NAMALWA (cell line): ENCODE measurements around the gene ERH.
"Not testable (repeated sequence)": the region's sequence is repeated elsewhere in the genome, so short reads cannot be mapped to it uniquely, and the experiment has no call there.

Experiments
- DNase-seq: peaks from one replicate; pipeline ENCODE4 v3.0.0-alpha.2; 2015; ENCODE audit warnings: low spot score

The ERH gene

DNA sequence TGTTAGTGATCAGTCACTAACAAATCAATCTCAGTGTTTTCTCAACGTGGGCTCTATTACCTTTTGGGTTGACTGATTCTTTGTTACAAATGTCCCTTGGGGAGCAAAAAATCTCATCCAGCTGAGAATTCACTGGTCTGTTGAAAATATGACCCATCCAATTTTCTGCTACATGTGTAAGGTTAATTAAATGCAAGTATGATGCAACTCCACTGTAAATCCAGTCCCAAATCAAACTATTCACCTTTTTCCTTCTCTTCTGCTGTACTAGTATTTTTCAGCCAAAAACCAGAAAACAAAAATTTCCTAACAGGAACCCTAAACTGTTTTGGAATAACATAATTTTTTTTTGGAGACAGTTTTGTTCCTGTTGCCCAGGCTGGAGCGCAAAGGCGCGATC, 2.2 kb downstream of the ERH start:
- DNase-seq: no peak

DNA sequence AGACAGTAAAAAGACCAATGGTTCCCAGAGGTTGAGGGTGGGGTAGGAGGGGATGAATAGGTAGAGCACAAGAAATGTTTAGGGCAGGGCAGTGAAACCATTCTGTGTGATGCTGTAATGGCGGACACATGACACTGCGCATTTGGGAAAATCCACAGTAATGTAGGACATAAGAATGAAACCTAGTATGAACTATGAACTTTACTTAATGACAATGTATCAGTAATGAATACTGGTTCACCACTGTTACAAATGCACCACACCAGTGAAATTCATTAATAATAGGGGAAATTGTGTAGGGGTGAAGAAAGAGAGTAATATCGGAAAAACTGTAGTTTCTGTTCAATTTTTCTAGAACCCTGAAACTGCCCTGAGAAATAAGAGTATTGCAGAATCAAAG, 5.6 kb downstream of the ERH start:
- no peak for DNase-seq

DNA sequence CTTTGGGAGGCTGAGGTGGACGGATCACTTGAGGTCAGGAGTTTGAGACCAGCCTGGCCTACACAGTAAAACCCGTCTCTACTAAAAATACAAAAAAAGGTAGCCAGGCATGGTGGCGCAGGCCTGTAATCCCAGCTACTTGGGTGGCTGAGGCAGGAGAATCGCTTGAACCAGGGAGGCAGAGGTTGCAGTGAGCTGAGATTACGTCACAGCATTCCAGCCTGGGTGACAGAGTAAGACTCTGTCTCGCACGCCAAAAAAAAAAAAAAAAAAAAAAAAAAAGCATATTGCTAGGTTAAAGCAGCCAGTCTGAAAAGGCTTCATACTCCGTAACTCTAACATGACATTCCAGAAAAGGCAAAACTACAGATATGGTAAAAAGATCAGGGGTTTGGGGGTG, 6.7 kb downstream of the ERH start:
- not testable (repeated sequence) for DNase-seq

DNA sequence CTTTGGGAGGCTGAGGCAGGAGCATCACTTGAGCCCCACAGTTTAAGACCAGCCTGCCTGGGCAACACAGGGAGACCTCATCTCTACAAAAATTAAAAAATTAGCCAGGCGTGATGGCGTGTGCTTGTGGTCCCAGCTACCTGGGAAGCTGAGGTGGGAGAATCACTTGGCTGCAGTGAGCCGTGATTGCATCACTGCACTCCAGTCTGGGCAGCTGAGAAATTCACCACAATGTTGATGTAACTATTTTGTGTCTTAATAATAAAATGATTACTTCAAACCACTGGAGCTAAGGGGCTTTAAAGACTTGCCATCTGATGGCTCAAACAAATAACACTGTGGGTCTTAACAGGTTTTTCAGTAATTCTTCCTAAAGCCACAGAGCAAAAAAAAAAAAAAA, 10.8 kb downstream of the ERH start:
- no peak for DNase-seq

DNA sequence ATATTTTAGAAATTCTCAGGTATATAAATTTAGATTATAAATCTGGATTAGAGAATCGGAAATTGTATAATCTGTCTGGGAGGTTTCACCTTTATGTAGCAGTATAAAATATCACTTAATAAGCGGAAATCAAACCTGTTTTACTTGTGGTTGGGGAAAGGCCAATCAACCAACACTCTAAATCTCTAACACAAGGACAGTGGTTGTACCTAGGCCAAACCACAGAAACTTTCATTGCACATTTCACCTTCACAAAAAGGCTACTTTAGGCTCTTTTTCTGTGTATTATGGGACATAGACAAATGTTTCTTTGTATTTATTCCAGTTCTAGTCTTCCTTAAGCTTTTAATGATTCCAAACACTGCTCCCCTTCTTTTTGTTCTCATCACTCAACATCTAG, 19.8 kb downstream of the ERH start:
- DNase-seq: no peak

DNA sequence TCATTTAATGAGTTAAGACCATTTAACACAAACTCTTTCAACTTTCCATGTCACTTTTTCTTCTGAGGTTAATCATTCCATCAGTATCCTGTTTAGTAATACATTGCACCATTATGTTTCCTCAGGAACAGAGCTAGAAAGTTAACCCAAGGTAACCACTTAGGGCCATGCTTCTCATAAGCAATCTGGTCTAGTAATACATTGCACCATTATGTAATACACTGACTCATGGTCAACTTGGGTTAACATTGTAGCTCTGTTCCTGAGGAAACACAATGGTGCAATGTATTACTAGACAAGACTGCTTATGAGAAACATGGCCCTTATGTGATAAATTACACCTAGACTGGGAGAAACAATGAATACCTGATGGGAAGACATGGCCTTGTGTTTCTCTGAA, 21.7 kb downstream of the ERH start:
- DNase-seq: no peak

DNA sequence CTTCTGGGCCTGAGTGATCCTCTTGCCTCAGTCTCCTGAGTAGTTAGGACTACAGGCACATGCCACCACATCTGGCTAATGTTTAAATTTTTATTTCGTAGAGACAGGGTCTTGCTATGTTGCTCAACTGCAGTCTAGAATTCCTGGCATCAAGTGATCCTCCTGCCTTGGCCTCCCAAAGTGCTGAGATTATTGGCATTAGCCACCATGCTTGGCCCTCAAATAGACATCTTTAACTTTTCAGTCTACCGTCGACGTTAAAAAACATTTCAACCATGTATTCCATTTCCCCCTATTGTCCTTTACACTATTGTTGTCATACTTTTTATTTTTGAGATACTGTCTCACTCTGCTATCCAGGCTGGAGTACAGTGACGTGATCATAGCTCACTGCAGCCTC, 22.4 kb downstream of the ERH start:
- DNase-seq: no peak

DNA sequence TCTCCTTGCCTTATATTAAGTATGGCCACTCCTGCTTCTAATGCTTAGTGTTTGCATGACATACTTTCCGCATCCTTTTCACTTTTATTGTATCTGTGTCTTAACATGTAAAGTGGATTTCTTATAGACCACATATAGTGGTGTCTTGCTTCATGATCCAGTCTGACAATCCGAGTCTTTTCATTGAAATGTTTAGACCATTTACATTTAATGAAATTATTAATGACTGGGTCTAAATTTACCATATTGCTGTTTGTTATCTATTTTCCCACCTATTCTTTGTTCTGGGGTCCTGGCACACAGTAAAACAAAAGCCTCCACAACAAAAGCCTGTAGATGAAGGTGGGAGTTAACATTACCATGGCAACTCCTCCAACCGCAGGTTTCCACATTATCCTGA, 22.9 kb downstream of the ERH start:
- DNase-seq: no peak

GRCh38 chr14:69374235-69374634, 23.9 kb downstream of the ERH start:
- no peak for DNase-seq

GRCh38 chr14:69373104-69373503, 25.0 kb downstream of the ERH start:
- no peak for DNase-seq

DNA sequence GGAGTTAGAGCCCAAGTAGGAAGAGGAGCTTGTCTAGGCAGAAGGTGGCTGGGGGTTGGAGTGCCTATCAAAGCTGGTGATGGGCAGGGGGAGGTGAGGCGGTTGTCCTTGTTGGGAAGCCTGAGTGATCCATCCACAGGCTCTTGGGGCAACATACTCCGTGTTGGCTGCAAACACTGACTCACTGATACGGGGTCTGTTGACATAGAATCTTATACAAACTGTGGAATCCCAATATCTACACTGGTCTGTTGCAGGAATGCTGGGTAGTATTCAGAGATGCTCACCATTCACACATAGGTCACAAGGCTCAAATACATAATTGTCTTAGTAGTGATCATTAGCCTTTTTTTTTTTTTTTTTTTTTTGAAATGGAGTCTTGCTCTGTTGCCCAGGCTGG, 26.0 kb downstream of the ERH start:
- DNase-seq: no peak

DNA sequence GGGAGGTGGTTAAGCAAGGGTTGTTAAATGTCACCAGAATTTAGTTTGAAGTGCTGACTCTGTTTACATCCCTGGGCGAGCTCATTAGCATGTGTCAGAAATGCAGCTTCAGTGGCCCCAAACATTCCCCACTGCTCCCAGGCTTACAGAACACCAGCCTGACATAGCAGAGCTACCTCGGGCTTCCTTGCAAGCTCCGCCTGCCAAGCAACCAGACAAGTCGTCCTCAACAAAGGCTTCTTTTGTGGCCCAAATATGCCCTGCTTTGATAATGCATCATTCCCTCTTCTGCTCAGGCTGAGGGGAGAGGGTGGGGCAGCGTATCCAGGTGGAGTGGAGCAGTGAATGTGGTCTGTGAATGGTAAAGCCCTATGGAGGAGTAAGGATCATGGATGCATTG, 28.0 kb downstream of the ERH start:
- no peak for DNase-seq

- DNase-seq: no peak
Observed at GRCh38 chr14:69368381-69368780, 29.7 kb downstream of the ERH start.

GRCh38 chr14:69366761-69367160, 31.3 kb downstream of the ERH start:
- DNase-seq: no peak

- DNase-seq: no peak
Observed at GRCh38 chr14:69366069-69366468, 32.0 kb downstream of the ERH start.

DNA sequence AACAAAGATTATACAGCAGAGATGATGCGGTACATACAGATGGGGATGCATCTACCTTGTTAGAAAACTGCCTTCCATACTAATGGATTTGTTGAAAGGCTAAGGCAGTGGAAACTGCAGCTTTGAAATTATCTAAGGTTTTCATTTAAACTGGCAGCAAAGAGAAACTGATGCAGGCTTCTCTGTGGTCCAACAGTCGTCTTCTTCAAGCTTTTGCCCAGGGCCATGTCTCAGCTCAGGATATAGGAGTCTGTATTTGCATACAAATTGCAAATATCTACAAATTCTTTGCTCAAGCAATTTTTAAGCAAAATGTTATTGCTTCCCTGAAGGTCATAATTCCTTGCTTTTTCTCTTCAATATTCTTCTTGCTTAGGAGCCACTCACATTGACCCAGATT, 33.7 kb downstream of the ERH start:
- no peak for DNase-seq

DNA sequence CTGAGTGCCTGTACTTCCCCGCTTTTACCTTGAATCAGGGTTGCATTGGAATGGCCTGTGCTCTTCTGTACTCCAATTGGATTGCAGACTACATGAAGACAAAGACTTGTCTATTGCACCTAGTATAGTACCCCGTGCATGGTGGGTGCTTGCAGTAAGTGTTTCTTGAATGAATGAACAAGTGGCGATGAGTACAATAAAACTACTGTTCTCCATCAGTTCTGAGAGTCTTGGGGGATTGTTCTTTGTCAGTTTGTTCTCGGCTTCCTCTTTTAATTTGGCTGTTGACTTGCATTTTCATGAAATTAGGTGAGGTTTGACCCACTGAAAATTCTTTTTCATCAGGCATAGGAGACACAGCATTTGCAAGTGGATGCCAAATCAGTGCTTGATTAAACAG, 34.1 kb downstream of the ERH start:
- DNase-seq: no peak

- no peak for DNase-seq
Observed at GRCh38 chr14:69363055-69363454, 35.0 kb downstream of the ERH start.

GRCh38 chr14:69360438-69361108, 37.5 kb downstream of the ERH start:
- DNase-seq: peak; percentile 55

GRCh38 chr14:69358966-69359365, 39.1 kb downstream of the ERH start:
- no peak for DNase-seq

DNA sequence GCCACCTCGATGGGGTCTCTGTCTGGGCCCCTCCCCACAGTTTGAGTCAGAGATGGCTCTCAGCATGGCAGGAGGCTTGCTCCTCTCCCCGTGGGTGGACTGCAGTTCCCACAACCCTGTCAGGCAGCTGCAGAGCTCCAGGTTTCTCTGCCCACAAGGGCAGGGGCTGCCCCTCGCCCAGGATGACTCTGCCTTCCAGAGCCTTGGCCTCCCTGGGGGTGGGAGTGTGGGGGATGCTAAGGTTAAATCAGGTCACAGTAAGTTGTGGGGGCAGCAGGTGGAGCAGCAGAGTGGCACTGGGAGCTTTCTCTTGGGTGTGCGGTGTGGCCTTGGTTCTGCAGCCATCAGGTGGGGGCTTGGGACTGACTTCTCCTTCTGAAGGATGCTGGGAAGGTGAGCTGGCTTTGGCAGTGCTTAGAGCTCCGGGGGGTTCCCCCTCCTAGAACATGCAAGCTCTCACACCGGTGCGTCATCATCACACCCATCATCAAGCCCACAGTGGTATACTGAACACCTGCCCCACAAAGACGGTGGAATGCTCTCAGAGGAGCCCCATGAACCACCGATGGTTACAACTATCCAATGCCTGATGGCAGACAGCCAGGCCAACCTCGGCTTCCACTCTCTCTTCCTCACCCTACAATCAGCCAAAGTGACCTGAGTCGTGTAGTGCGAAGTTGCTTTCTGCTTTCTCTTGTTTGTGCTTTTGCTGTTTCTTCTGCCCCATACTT, 39.7 kb downstream of the ERH start:
- peak; percentile 9 for DNase-seq

DNA sequence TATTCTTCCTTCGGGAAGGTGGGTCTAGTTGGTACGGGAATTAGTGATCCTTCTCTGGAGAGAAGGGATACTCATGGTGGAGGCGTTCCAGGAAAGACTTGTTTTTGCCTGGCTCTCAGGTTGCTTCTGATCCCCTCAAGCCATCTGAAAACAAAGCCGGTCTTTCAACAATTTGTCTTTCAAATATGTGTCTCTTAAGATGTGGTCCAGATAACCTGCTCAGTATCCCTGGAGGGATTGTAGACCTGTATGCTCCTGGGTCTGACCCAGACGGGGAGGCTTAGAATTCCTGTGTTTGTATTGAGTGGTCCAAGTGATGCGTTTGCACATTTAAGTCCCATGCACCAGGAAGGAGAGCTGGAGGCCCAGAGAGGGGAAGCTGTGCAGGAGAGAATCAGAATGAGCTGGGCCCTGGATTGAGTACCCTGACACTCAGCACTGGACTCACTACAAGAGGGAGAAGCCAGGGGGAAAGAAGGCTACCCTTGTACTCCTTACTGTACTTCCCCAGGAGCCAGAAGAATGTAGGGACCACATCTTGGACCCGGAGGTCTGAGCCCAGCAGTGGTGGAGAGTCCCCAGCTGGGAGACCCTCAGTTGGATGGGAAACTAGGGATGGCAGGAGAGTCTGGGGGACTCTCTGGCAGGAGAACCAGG, 40.4 kb downstream of the ERH start:
- no peak for DNase-seq

DNA sequence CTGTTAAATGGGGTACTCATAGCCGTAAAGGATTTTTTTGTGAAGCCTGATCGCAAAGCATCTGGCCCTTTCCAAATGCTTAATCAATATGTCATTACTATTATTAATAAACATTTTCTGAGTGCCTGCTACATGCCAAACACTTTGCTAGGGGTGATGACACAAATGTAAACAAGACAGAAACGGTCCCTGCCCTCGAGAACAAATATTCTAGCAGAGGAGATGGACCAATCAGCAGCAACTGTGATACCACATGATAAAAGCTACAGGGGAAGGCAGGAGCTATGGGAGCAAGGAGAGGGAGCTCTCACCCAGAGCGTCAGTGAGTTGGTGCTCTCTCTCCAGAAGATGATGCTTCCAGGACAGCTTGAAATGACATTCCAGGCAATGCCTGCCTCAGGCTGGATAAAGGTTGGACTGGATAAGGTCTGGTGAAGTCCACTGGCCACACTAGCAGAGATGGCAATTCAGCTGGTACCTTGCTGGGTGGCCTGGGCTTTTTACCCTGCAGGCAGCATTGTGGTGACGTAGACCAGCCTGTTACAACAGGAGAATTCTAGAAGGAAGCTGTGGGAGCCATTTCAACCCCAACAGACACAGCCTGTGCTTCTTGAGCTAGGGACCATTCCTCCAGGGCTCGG, 41.1 kb downstream of the ERH start:
- DNase-seq: no peak
